ENCODE measurements around the gene ZFYVE9.

The ZFYVE9 gene

GRCh38 chr1:52393174-52393573, 251.3 kb downstream of the ZFYVE9 start:
- DNase-seq (ENCODE audit: low read depth) = no peak
